Retina (tissue), 1 donor: ENCODE measurements around the gene RBBP5.

ENCODE experiments used
- DNase-seq: peaks from one replicate; pipeline ENCODE4 v3.0.0-alpha.2; 2016

RBBP5 gene

DNA sequence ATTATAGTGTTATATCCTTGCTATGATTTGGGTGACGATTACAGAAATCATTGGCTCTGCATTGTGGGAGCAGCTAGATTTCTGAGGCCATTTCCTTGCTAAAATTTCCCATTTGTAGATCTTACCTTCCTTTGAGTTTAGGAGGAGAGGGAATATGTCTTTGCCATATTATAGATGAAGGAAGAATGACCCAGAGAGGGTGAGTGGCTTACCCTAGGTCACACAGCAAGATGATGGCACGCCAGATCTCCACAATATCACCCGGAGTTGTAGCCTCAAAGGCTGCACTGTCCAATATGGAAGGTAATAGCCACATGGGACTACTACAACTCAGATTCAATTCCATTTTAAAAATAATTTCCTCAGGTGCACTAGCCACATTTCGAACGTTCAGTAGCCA lies 68.5 kb downstream of the RBBP5 start:
- no peak for DNase-seq

- DNase-seq = peak; percentile 61
These were observed 69.1 kb downstream of the RBBP5 start for GRCh38 chr1:205052690-205053089.

DNA sequence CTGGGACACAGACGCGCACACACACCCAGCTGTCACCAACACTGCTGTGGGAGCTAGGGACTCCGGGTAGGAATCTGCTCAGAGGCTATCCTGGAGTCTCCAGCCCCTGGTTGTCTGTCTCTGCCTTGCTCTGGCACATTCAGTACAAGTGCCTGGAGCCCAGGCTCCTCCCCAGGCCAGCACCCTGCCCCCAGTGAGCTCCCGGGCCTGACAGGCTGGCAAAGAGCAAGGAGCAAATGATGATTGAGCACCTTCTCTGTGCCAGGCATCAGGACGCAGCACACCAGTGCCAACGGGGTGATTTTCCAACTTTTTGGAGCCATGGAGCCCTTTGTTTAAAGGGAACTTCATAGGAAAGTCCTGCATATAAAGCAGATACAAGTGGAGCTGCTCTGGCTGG lies 72.3 kb downstream of the RBBP5 start:
- DNase-seq = peak; percentile 12

DNA sequence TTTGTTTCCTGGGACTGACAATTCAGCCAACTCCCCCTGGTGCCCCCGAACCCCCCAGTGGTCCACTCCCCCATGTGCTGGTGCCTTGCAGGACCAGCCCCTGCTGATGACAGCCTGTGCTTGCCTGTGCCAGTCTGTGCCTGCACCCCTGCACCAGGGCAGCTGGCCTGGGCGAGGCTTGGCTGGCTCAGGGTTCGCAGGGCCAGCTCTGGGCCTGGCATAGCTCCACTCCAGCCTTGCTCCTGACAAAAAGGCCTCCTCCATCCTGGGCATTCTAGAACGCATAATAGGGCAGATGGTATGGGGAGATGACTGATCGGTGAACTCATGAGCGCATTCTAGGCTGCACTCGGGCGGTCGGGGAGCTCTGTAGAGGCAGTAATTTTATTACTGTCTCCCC lies 73.4 kb downstream of the RBBP5 start:
- DNase-seq = no peak

- no peak for DNase-seq
These were observed 74.0 kb downstream of the RBBP5 start for GRCh38 chr1:205047764-205048231.

GRCh38 chr1:205046870-205047269 lies 74.9 kb downstream of the RBBP5 start:
- DNase-seq = no peak

DNA sequence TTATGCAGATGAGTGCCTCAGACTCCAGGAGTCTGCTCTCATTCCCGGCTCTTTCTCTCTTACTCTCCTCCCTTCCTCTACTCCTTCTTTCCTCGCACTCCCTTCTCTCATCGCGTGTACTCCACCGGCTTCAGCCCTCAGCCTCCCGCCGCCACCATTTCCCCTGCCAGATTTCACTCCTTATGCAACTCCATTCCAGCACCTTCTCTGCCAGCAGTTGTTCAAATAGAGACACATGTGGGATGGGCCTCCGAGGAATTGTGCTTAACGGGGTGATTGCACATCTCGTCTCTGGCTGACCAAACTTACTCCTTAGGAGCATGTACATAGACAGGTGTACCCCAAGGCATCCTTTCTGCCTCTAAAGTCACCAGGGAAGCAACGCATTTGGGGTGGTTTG lies 76.6 kb downstream of the RBBP5 start:
- DNase-seq = no peak

- no peak for DNase-seq
These were observed 77.0 kb downstream of the RBBP5 start for GRCh38 chr1:205044741-205045140.

GRCh38 chr1:205043866-205044265 lies 77.9 kb downstream of the RBBP5 start:
- DNase-seq = no peak

DNA sequence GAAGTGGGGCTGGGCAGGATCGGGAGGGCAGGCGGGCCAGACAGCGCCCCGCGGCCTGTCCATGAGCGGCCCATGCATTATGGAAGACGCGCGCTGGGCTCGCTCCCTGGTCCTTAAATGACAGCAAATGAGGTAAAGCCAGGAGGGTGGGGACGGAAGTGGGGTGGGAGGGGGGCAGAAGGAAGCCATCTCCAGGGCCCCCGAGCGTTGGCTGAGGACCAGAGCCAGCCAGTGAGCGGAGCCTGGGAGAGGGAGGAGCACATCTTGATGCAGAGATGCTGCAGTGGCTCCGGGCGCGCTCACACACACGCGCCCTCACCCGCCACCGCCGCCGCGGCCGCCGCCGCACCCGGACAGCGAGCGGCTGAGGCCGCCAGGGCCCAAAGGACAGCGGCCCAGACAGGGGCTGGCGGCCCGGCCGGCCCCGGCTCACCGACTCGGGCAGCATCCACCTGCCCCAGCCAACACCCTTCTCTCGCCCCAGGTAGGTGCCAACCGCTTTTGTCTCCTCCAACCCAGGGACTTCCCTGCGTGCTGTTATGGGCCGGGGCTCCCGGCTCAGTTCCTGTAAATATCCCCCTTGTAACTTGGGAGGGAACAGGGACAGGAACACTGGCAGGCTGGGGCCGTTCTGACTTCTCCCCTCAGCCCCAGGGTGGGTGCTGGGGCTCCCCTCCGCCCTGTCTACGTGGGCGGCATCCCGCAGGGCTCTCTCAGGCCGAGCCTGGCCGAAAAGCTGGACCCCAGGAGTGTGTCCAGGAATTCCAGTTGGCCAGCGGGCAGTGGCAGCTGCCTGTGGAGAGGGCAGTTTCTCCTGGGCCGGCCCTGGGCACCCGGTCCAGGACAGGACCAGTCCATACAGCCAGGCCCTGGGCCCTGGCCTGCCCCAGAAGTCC lies 78.6 kb downstream of the RBBP5 start, which contains the start of gene CNTN2:
TSS of gene CNTN2 (plus strand) at position 302 of the 896 bp plus-strand sequence. CDS start 9,974 bp downstream, outside the sequence.
- peak; percentile 65 for DNase-seq

DNA sequence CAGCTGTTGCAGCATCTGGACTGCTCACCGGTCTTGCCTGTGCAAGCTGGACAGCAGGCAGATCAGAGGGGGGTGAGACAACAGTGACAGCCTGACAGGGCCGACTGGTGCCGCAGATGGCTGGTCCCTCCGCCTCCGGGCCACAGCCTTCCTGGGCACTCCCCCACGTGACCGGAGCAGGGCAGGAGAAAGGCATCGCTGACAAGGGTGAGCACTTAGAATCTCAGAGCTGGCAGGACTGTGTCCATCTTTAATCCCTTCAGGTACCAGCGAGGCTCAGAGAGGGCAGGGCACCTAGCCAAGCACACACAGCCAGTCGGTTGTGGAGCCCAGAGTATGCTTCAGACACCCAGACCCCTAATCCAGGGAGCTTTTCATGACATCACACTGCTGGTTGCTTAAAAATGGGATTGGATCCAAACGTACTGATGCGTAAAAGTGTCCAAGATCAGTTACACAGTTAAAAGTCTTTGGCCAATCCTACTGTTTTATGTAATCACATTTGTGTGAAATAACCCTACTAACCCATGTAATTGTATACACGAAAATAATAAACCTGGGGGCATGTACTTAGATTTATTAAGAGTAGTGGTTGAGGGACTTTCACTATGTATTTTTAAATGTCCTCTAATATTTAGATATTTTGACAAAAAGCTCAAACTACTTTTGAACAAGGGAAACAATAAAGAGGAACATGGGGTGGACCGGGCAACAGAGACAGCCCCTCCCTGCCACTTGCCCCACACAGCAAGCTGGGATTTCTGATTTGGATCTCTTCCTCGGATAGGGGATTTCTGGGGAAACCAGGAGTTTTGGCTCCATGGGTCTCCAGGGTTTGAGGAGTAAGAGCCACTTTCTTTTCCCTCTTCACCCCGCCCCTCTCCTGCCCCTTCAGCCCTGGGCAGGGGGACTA lies 79.5 kb downstream of the RBBP5 start:
- no peak for DNase-seq

GRCh38 chr1:205041001-205041715 lies 80.6 kb downstream of the RBBP5 start:
- no peak for DNase-seq

DNA sequence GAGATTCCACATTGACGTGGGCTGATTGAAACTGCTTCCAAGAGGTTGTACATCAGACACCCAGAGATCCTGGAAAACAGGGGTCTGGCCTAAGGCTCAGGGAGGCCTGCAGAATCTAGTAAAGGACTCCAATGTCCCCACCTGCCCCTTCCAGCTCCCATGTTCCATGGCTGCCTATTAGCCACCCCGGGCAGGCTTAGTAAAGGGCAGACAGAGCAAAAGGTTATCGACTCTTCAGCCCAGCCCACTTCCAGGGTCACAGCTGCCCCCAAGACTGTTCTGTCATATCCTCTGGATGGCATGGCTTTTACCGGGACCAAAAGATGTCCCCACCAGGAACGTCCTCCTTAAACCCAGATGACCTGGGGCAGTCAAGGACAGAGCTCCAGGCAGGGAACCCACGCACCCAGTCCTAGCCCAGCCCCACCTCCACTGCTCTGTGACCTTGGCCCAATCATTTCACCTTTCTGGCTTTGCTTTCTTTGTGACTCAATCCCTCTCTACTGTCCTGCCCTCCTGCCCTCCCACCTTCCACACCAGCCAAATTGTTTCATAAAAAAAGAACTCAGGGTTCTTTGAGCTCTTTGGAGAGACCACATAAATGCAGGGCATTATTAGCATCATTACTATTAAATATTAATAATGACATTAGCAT lies 83.5 kb downstream of the RBBP5 start:
- no peak for DNase-seq

DNA sequence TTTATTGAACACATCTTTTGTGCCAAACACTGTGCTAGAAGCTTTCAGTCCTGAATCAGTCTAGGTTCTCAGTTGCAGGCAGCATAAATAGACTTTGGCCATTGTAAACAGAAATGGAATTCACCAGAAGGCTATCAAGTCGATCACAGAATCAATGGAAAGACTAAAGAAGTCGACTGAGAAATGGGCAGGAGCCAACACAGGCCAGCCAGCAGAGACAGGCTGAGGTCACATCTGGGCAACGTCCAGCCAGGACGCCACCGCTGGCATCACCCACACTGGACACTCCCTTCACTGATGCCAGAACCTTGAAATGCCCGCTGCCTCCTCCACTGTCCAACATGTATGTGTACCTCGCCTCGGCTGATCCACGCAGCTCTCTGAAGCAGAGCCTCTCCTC lies 84.2 kb downstream of the RBBP5 start:
- DNase-seq = no peak
